ENCODE data around the gene ANAPC2. TPM values are rescaled to one million over a fixed set of nuclear protein-coding genes. Genes with fewer than 3 reads are reported as not detected.

Gene ANAPC2
- total RNA-seq, 2 donors from 2014 or later: 66.5 to 69.2 TPM

DNA sequence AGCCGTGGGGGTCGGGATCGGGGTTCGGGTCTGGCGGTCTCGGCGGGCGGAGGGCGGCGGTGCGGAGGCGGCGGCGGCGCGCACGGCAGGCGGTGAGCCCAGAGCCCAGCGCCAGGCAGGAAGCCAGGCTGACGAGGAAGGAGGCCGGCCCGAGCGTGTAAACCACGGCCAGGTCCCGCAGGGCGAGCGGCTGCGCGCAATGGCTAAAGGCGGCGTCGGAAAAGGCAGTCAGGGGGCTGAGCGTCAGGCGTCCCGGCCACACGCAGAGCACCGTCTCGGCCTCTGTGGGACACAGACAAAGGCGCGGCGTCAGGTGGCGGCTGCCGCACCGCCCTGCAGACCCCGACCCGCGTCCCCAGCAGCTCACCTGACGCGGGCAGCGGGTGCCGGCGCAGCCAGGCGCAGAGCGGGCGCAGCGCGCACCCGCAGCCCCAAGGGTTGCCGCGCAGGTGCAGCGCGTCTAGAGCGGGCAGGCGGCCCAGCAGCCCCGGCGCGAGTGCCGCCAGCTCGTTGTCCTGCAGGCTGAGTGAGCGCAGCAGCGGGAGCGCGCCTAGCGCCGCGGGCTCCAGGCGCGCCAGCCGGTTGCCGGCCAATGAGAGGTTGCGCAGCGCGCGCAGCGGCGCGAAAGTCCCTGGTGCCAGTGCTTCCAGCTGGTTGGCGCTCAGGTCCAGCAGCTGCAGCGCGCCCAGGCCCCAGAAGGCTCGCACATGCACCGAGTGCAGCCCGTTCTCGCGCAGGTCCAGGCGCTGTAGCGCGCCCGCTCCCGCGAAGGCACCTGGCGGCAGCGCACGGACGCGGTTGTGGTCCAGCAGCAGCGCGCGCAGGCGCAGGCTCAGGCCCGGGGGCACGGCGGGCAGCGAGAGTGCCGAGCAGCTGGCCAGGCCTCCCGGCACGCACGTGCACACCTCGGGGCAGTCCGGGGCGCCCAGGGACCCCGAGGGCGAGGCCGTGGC lies 19.2 kb downstream of the ANAPC2 start:
- Histone ChIP-seq H3K9ac (ENCODE audit: extremely low read depth, low read length, poor library complexity, severe bottlenecking) (no peak overlapping the region), H3K27ac (ENCODE audit: low read depth, low read length) (no peak overlapping the region), H3K36me3 (ENCODE audit: control insufficient read depth, insufficient read depth, low read length) (no peaks in the 10 kb centered on the region), H3K9me3 (ENCODE audit: control insufficient read depth, low read length) (no peaks in the 10 kb centered on the region), H3K27me3 (ENCODE audit: control insufficient read depth, insufficient read depth, low read length, poor library complexity, severe bottlenecking) (peaks cover 98% of the 10 kb centered on the region), H3K4me3 (ENCODE audit: low read length) (peak overlapping the region; percentile 77), H3K4me1 (ENCODE audit: control insufficient read depth, insufficient read depth, low read length) (no peaks in the 10 kb centered on the region)
- no peaks in the 10 kb centered on the region for H3K36me3 Mint-ChIP-seq (ENCODE audit: low read depth)
- H3K4me3 Mint-ChIP-seq: peak overlapping the region; percentile 46
- H3K9me3 Mint-ChIP-seq: no peaks in the 10 kb centered on the region
- H3K27ac Mint-ChIP-seq: no peak overlapping the region
- WGBS, 2 experiments (ENCODE audit: insufficient coverage in 1 of 2, insufficient read length in 1 of 2): 1% methylated on average over 66 to 124 of the region's 124 CpGs
- TF ChIP-seq CTCF (conservative IDR thresholded peaks at IDR 0.05): peak; percentile 29
- peak; percentile 92 for DNase-seq
- no peaks in the 10 kb centered on the region for H3K4me1 Mint-ChIP-seq
- peaks cover 82% of the 10 kb centered on the region for H3K27me3 Mint-ChIP-seq (ENCODE audit: insufficient read depth)

- Mint-ChIP-seq H3K27me3 (ENCODE audit: insufficient read depth) (peaks cover 86% of the 10 kb centered on the region), H3K27ac (no peak overlapping the region), H3K9me3 (no peaks in the 10 kb centered on the region), H3K4me1 (no peaks in the 10 kb centered on the region), H3K4me3 (peak overlapping the region; percentile 46), H3K36me3 (ENCODE audit: low read depth) (no peaks in the 10 kb centered on the region)
- no peak for TF ChIP-seq CTCF (conservative IDR thresholded peaks at IDR 0.05)
- H3K9me3 ChIP-seq (ENCODE audit: control insufficient read depth, low read length): no peaks in the 10 kb centered on the region
- no peak overlapping the region for H3K9ac ChIP-seq (ENCODE audit: extremely low read depth, low read length, poor library complexity, severe bottlenecking)
- H3K4me1 ChIP-seq (ENCODE audit: control insufficient read depth, insufficient read depth, low read length): no peaks in the 10 kb centered on the region
- no peak overlapping the region for H3K27ac ChIP-seq (ENCODE audit: low read depth, low read length)
- DNase-seq: peak; percentile 67
- WGBS, 2 experiments (ENCODE audit: insufficient coverage in 1 of 2, insufficient read length in 1 of 2): 3% methylated on average over 22 to 36 of the region's 36 CpGs
- H3K27me3 ChIP-seq (ENCODE audit: control insufficient read depth, insufficient read depth, low read length, poor library complexity, severe bottlenecking): peaks cover 98% of the 10 kb centered on the region
- no peaks in the 10 kb centered on the region for H3K36me3 ChIP-seq (ENCODE audit: control insufficient read depth, insufficient read depth, low read length)
- peak overlapping the region; percentile 65 for H3K4me3 ChIP-seq (ENCODE audit: low read length)
Observed at GRCh38 chr9:137168573-137168903, 19.8 kb downstream of the ANAPC2 start.

DNA sequence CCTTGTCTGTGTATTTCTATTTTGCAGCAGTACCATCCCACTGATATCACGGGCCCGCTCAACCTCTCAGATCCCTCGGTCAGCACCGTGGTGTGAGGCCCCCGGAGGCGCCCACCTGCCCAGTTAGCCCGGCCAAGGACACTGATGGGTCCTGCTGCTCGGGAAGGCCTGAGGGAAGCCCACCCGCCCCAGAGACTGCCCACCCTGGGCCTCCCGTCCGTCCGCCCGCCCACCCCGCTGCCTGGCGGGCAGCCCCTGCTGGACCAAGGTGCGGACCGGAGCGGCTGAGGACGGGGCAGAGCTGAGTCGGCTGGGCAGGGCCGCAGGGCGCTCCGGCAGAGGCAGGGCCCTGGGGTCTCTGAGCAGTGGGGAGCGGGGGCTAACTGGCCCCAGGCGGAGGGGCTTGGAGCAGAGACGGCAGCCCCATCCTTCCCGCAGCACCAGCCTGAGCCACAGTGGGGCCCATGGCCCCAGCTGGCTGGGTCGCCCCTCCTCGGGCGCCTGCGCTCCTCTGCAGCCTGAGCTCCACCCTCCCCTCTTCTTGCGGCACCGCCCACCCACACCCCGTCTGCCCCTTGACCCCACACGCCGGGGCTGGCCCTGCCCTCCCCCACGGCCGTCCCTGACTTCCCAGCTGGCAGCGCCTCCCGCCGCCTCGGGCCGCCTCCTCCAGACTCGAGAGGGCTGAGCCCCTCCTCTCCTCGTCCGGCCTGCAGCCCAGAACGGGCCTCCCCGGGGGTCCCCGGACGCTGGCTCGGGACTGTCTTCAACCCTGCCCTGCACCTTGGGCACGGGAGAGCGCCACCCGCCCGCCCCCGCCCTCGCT lies 20.4 kb downstream of the ANAPC2 start:
- Histone ChIP-seq H3K9ac (ENCODE audit: extremely low read depth, low read length, poor library complexity, severe bottlenecking) (no peak overlapping the region), H3K27me3 (ENCODE audit: control insufficient read depth, insufficient read depth, low read length, poor library complexity, severe bottlenecking) (peaks cover 99% of the 10 kb centered on the region), H3K4me1 (ENCODE audit: control insufficient read depth, insufficient read depth, low read length) (no peaks in the 10 kb centered on the region), H3K27ac (ENCODE audit: low read depth, low read length) (no peak overlapping the region), H3K4me3 (ENCODE audit: low read length) (no peak overlapping the region), H3K36me3 (ENCODE audit: control insufficient read depth, insufficient read depth, low read length) (no peaks in the 10 kb centered on the region), H3K9me3 (ENCODE audit: control insufficient read depth, low read length) (no peaks in the 10 kb centered on the region)
- peak; percentile 81 for DNase-seq
- peaks cover 86% of the 10 kb centered on the region for H3K27me3 Mint-ChIP-seq (ENCODE audit: insufficient read depth)
- H3K4me3 Mint-ChIP-seq: peak overlapping the region; percentile 46
- no peaks in the 10 kb centered on the region for H3K4me1 Mint-ChIP-seq
- no peaks in the 10 kb centered on the region for H3K9me3 Mint-ChIP-seq
- TF ChIP-seq CTCF (conservative IDR thresholded peaks at IDR 0.05): no peak
- H3K27ac Mint-ChIP-seq: no peak overlapping the region
- no peaks in the 10 kb centered on the region for H3K36me3 Mint-ChIP-seq (ENCODE audit: low read depth)
- WGBS, 2 experiments (ENCODE audit: insufficient coverage in 1 of 2, insufficient read length in 1 of 2): 15 to 17% methylated on average over 19 to 57 of the region's 57 CpGs
